Measurements from ENCODE around the gene INCENP.
"Not testable (repeated sequence)": the region's sequence is repeated elsewhere in the genome, so short reads cannot be mapped to it uniquely, and the experiment has no call there.

The INCENP gene

GRCh38 chr11:62123669-62124185 lies at the start of gene INCENP:
INCENP (plus strand) TSS chr11:62124011; CDS start chr11:62128162, 4,151 bp downstream.
- in situ Hi-C loops (cut with MboI; ENCODE audit: low sequenced_read_pairs) = no loop called here

- in situ Hi-C loops (cut with MboI; ENCODE audit: low sequenced_read_pairs) = no loop called here
Measured at GRCh38 chr11:62075438-62075837, 48.4 kb upstream of the INCENP start.

- in situ Hi-C loops (cut with MboI; ENCODE audit: low sequenced_read_pairs) = no loop called here
Measured at GRCh38 chr11:62077132-62077531, 46.7 kb upstream of the INCENP start.

GRCh38 chr11:62081378-62082291 lies 42.2 kb upstream of the INCENP start:
- in situ Hi-C loops (cut with MboI; ENCODE audit: low sequenced_read_pairs) = no loop called here

DNA sequence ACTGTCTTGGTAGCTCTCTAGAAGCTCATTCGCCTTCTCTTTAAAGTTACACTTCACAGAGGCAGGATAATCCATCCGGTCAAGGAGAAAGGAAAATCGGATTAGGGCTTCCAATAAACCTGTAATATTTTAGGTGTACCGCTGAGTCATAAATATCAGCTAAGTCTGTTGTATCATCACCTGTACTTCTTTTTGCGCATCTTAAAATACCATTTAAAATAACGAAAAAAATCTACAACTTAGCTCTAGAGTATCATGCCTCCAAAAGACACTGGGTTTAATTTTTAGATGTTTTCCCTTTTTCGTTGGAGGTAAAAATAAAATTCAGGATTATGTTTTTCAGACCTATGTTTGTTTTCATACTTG lies 41.5 kb upstream of the INCENP start:
- in situ Hi-C loops (cut with MboI; ENCODE audit: low sequenced_read_pairs) = no loop called here

GRCh38 chr11:62084801-62085200 lies 39.0 kb upstream of the INCENP start:
- in situ Hi-C loops (cut with MboI; ENCODE audit: low sequenced_read_pairs) = not testable (repeated sequence)

DNA sequence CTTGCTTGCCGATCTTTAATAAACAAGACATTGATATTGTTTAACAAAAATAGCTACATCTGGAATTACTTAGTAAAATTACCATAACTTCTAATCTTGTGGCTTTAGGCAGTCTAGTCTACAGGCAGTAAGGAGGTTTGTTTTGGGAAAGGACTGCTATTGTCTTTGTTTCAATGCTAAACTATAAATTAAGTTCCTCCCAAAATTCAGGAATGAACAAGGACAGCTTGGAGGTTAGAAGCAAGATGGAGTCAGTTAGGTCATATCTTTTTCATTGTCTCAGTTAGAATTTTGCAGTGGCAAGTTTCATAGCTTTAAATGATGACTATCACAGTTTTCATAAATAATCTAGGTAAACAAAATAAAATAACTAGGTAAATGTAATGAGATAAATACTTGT lies 36.1 kb upstream of the INCENP start:
- in situ Hi-C loops (cut with MboI; ENCODE audit: low sequenced_read_pairs) = no loop called here

DNA sequence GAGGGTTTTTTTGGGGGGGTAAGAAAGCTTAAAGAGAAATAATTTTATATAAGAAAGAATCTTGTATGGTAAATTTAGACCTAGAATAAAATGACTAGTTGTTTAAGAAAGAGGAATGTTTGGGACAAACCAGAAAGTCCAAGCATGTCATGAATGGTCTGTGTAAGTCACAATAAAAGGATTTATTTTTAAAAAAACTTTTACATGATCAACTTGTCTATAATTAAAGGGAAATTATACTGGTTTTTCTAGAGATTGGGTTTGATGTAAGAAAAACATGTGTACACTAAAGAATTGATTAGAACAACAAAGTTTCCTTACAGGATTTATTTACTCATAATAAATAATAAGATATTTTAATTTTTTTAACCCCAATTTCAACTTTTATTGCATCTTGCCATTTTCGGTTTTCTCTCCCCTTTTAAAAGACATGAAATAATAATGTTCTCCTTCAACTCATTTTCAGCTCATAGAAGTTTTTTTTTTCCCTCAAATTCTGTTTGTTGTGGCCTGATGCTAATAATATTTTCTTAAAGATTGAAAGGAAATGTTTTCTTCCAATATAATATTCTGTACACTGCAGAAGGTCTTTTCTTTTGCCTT lies 35.4 kb upstream of the INCENP start:
- in situ Hi-C loops (cut with MboI; ENCODE audit: low sequenced_read_pairs) = no loop called here

DNA sequence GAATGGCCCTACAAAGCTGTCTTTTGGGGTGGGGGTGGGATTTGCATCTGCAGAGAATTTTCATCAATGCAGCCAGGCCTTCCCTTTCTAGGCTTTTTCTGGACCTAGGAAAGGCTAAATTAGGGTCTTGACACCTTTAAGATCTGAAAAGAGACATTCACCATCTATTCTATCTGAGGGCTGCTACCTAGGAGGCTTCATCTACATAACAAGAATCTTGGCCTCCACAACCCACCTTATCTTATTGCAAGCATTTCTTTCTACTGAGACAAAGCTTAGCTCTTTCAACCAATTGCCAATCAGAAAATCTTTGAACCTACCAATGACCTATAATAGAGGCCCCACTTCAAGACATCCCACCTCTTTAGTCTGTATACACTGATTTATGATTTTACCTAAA lies 20.7 kb upstream of the INCENP start:
- in situ Hi-C loops (cut with MboI; ENCODE audit: low sequenced_read_pairs) = no loop called here

GRCh38 chr11:62103986-62104385 lies 19.8 kb upstream of the INCENP start:
- in situ Hi-C loops (cut with MboI; ENCODE audit: low sequenced_read_pairs) = no loop called here

- in situ Hi-C loops (cut with MboI; ENCODE audit: low sequenced_read_pairs) = no loop called here
Measured at GRCh38 chr11:62104816-62105653, 18.8 kb upstream of the INCENP start.

DNA sequence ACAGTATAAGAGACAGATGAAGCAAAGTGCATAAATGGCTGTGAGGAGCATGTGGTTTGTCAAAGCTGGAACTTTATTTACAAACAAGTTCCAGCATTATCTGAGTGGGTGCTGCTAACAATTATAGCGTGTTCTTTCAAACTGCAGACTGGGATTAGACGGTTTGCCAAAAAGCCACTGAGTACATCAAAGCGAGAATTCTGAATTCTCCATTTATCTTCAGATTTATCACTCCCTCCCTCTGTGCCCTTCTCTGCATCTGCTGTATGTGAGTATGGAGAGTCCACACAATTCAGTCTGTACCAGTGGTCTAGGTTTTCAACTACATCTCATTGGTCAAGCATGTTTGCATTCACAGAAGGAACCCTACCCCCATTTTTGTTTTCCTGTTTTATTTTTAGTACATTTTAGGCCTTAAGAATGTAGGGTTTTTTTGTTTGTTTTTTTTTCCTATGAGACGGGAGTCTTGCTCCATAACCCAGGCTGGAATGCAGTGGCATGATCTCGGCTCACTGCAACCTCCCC lies 18.1 kb upstream of the INCENP start:
- in situ Hi-C loops (cut with MboI; ENCODE audit: low sequenced_read_pairs) = no loop called here

DNA sequence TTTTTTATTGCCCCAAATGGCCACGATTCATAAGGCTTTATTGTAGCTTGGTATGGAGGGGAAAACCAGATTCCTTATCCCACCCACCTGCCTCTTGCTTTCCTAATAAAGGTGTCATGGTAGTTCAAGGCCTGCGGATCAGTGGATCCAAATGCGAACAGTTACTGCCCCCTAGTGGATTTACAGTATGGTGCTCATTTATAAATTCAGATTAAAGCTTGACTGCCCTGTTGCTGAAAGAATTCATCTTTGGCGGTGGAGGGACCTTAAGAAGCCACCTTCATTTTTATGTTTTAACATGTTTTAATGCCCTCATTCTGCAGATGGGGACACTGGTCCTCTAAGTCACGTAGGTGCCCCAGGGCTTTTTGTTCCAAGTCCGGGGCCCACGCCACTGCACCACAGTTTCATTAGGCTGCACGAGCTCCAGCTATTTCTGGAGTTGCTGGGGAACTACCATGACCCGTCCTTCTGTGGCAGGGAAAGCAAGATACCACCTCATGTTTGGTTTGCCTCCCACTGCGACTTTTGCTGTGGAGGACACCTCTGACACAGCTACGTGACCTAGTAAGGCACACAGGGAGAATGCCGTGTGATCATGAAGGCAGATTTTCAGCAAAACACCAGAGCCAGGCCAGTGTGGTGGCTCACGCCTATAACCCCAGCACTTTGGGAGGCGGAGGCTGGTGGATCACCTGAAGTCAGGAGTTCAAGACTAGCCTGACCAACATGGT lies 15.6 kb upstream of the INCENP start:
- in situ Hi-C loops (cut with MboI; ENCODE audit: low sequenced_read_pairs) = no loop called here

DNA sequence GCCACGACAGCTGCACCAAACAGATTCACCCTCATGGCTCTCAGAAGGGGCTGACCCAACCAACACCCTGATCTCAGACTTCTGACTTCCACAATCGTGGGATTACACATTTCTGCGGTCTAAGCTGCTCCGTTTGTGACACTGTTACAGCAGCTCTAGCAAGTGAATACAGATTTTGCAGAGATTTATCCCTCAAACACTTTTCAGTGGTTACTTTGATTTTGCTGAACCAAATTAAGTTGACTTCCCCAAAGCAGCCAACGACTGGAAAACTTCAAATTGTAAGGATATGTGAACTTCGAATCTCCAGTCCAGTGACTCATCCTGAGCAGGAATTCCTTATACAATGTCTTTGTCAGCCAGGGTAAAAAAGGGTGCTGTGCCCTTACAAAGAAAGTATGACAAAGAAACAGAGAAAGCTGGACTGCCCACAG lies 14.8 kb upstream of the INCENP start:
- in situ Hi-C loops (cut with MboI; ENCODE audit: low sequenced_read_pairs) = no loop called here

GRCh38 chr11:62115085-62115694 lies 8.6 kb upstream of the INCENP start:
- in situ Hi-C loops (cut with MboI; ENCODE audit: low sequenced_read_pairs) = no loop called here

- in situ Hi-C loops (cut with MboI; ENCODE audit: low sequenced_read_pairs) = no loop called here
Measured at GRCh38 chr11:62116451-62116850, 7.4 kb upstream of the INCENP start.

DNA sequence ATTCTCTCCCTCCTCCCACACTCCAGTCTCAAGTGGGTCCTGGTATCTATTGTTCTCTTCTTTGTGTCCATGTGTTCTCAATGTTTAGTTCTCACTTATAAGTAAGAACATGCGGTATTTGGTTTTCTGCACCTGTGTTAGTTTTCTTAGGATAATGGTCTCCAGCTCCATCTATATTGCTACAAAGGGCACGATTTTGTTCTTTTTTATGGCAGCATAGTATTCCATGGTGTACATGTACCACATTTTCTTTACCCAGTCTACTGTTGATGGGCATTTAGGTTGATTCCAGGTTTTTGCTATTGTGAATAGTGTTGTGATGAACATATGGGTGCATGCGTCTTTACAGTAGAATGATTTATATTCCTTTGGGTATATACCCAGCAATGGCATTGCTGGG lies 4.2 kb upstream of the INCENP start:
- in situ Hi-C loops (cut with MboI; ENCODE audit: low sequenced_read_pairs) = no loop called here

GRCh38 chr11:62120001-62120400 lies 3.8 kb upstream of the INCENP start:
- in situ Hi-C loops (cut with MboI; ENCODE audit: low sequenced_read_pairs) = no loop called here

- in situ Hi-C loops (cut with MboI; ENCODE audit: low sequenced_read_pairs) = no loop called here
Measured at GRCh38 chr11:62120431-62120830, 3.4 kb upstream of the INCENP start.

GRCh38 chr11:62122076-62122475 lies 1.7 kb upstream of the INCENP start:
- in situ Hi-C loops (cut with MboI; ENCODE audit: low sequenced_read_pairs) = no loop called here
